HTR-8/SVneo (cell line): Measurements from ENCODE around the gene MYRIP.
"Not testable (repeated sequence)": the region's sequence is repeated elsewhere in the genome, so short reads cannot be mapped to it uniquely, and the experiment has no call there.

Experiments used
- DNase-seq: peaks from one replicate; pipeline ENCODE4 v3.0.0; 2011; ENCODE audit warnings: low spot score, mixed read lengths; ENCODE audit not compliant: insufficient read length
- FAIRE-seq: peaks from 2 replicates; lab custom pipeline; 2011; peaks lifted over from hg19 to GRCh38; lab: Jason Lieb, UNC

Gene MYRIP

GRCh38 chr3:39804951-39805350 is 4.5 kb upstream of the MYRIP start:
- FAIRE-seq, result no peak

GRCh38 chr3:39805650-39806049 is 3.8 kb upstream of the MYRIP start:
- DNase-seq (no peak), FAIRE-seq (no peak)

More at GRCh38 chr3:39804951-39805350, 4.5 kb upstream of the MYRIP start:
- DNase-seq, result no peak

GRCh38 chr3:39806820-39807219 is 2.6 kb upstream of the MYRIP start:
- DNase-seq (no peak), FAIRE-seq (no peak)

- no peak for FAIRE-seq
- no peak for DNase-seq
Observed at GRCh38 chr3:39808467-39809180, 785 bp upstream of the MYRIP start.

GRCh38 chr3:39809995-39810595 is 686 bp downstream of the MYRIP start:
- FAIRE-seq, result no peak
- DNase-seq, result no peak

- no peak for DNase-seq
- FAIRE-seq, result no peak
Observed at GRCh38 chr3:39810647-39811161, 1.3 kb downstream of the MYRIP start.

GRCh38 chr3:39811561-39811960 is 2.2 kb downstream of the MYRIP start:
- FAIRE-seq (no peak), DNase-seq (no peak)

GRCh38 chr3:39812537-39812936 is 3.1 kb downstream of the MYRIP start:
- no peak for DNase-seq
- FAIRE-seq, result no peak

- DNase-seq (no peak), FAIRE-seq (no peak)
Observed at GRCh38 chr3:39814007-39814406, 4.6 kb downstream of the MYRIP start.

GRCh38 chr3:39819899-39820298 is 10.5 kb downstream of the MYRIP start:
- no peak for DNase-seq
- no peak for FAIRE-seq

GRCh38 chr3:39833764-39834163 is 24.4 kb downstream of the MYRIP start:
- not testable (repeated sequence) for DNase-seq, FAIRE-seq

- no peak for FAIRE-seq
Observed at GRCh38 chr3:39839484-39839883, 30.1 kb downstream of the MYRIP start.

GRCh38 chr3:39843440-39843839 is 34.0 kb downstream of the MYRIP start:
- DNase-seq (no peak), FAIRE-seq (no peak)

More at GRCh38 chr3:39839484-39839883, 30.1 kb downstream of the MYRIP start:
- DNase-seq, result no peak

- no peak for DNase-seq
- FAIRE-seq, result no peak
Observed at GRCh38 chr3:39848365-39848764, 39.0 kb downstream of the MYRIP start.

- DNase-seq (no peak), FAIRE-seq (no peak)
Observed at GRCh38 chr3:39849992-39850715, 40.7 kb downstream of the MYRIP start.

- no peak for DNase-seq
- FAIRE-seq, result no peak
Observed at GRCh38 chr3:39850716-39851032, 41.3 kb downstream of the MYRIP start.

GRCh38 chr3:39855517-39855916 is 46.1 kb downstream of the MYRIP start:
- FAIRE-seq (no peak), DNase-seq (no peak)

- DNase-seq (no peak), FAIRE-seq (no peak)
Observed at GRCh38 chr3:39869890-39870289, 60.5 kb downstream of the MYRIP start.

- no peak for FAIRE-seq
Observed at GRCh38 chr3:39870706-39871105, 61.3 kb downstream of the MYRIP start.

GRCh38 chr3:39879581-39879980 is 70.2 kb downstream of the MYRIP start:
- no peak for DNase-seq
- no peak for FAIRE-seq

More at GRCh38 chr3:39870706-39871105, 61.3 kb downstream of the MYRIP start:
- no peak for DNase-seq

GRCh38 chr3:39882111-39882510 is 72.7 kb downstream of the MYRIP start:
- DNase-seq (no peak), FAIRE-seq (no peak)
